OCI-LY3 (cell line): ENCODE results near the gene DGKK.

ENCODE experiments used
- H2AFZ ChIP-seq: fragments of 200-600, 300-600 bp; shearing (Covaris generic); 2 replicates; pipeline ENCODE4 v1.6.0; 2014; ENCODE audit warnings: antibody characterized with exemption, low read depth, low read length
- H3K27ac ChIP-seq: fragments of 200-600, 300-600 bp; sonication (generic); 2 replicates; pipeline ENCODE4 v1.5.1; 2014; ENCODE audit warnings: mild to moderate bottlenecking, low read length, moderate library complexity, mixed read lengths
- H3K27me3 ChIP-seq: fragments of 200-600, 300-600 bp; sonication (generic); 2 replicates; pipeline ENCODE4 v1.6.1; 2014; ENCODE audit warnings: low read depth, low read length, mixed read lengths
- H3K36me3 ChIP-seq: fragments of 200-600, 300-600 bp; sonication (generic); replicated peaks from 2 replicates; pipeline ENCODE3; 2014; ENCODE audit warnings: low read depth, low read length, mixed read lengths
- H3K4me1 ChIP-seq: fragments of 300-600, 200-600 bp; sonication (generic); 2 replicates; pipeline ENCODE4 v1.6.1; 2014; ENCODE audit warnings: low read length, mixed read lengths
- H3K4me2 ChIP-seq: fragments of 200-600, 300-600 bp; sonication (generic); 2 replicates; pipeline ENCODE4 v1.6.1; 2014; ENCODE audit warnings: low read length, mixed read lengths
- H3K4me3 ChIP-seq: fragments of 300-600, 200-600 bp; sonication (generic); 2 replicates; pipeline ENCODE4 v1.5.1; 2014; ENCODE audit warnings: antibody characterized with exemption, mild to moderate bottlenecking, low read length, moderate library complexity
- H3K79me2 ChIP-seq: fragments of 300-600, 200-600 bp; shearing (Covaris generic); 2 replicates; pipeline ENCODE4 v1.6.1; 2014; ENCODE audit warnings: mild to moderate bottlenecking, low read length, mixed read lengths
- H3K9ac ChIP-seq: fragments of 300-600, 200-600 bp; shearing (Covaris generic); 2 replicates; pipeline ENCODE4 v1.6.0; 2014; ENCODE audit warnings: mild to moderate bottlenecking, low read length, moderate library complexity
- H3K9me3 ChIP-seq: fragments of 200-600, 300-600 bp; shearing (Covaris generic); 2 replicates; pipeline ENCODE4 v1.6.1; 2014; ENCODE audit warnings: low read length, mixed read lengths; ENCODE audit not compliant: insufficient read depth
- H4K20me1 ChIP-seq: fragments of 200-600, 300-600 bp; sonication (generic); 2 replicates; pipeline ENCODE4 v1.6.1; 2016; ENCODE audit warnings: low read length, mixed read lengths; ENCODE audit not compliant: insufficient read depth
- EZH2phosphoT487 ChIP-seq: fragments of 200-600 bp; shearing (Covaris generic); IDR thresholded peaks from 2 replicates; pipeline ENCODE4 v1.6.1; 2018; ENCODE audit warnings: antibody characterized with exemption, mixed run types, low read depth
- TF ChIP-seq, protein P1 (sequence below): fragments of 200-600, 300-600 bp; sonication (generic); IDR thresholded peaks from 2 replicates; pipeline ENCODE4 v1.5.1; 2014; ENCODE audit warnings: antibody characterized with exemption, low read length, low read depth

DGKK gene

DNA sequence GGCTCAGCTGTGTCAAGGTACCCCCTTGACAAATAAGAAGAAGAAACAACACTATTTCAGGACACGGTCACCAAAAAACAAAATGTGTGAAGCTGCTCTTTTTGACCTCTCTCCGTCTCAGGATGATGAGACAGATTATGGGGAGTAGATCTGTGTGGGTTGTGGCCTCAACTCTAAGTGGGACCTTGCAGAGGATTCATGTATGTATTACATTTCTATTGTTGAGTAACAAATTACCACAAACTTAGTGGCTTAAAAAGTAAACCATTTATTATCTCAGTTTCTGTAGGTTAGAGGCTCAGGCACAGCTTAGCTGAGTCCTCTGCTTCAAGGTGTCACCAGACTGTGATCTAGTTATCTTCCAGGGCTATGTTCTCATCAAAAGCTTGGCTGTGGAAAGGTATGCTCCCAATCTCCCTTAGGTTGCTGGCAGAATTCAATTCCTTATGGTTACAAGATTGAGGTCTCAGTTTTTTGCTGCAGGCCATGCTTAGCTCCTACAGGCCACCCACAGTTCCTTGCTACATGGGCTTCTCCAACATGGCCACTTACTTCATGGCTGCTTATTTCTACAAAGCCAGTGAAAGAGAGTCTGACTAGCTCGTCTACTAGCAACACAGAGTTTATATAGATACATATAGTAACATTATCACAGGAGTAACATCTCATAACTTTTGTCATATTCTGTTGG, 28.1 kb downstream of the DGKK start:
- TF ChIP-seq, protein P1, sequence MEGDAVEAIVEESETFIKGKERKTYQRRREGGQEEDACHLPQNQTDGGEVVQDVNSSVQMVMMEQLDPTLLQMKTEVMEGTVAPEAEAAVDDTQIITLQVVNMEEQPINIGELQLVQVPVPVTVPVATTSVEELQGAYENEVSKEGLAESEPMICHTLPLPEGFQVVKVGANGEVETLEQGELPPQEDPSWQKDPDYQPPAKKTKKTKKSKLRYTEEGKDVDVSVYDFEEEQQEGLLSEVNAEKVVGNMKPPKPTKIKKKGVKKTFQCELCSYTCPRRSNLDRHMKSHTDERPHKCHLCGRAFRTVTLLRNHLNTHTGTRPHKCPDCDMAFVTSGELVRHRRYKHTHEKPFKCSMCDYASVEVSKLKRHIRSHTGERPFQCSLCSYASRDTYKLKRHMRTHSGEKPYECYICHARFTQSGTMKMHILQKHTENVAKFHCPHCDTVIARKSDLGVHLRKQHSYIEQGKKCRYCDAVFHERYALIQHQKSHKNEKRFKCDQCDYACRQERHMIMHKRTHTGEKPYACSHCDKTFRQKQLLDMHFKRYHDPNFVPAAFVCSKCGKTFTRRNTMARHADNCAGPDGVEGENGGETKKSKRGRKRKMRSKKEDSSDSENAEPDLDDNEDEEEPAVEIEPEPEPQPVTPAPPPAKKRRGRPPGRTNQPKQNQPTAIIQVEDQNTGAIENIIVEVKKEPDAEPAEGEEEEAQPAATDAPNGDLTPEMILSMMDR: no peak
- TF ChIP-seq EZH2phosphoT487: no peak
- Histone ChIP-seq H3K9me3 (no peaks in the 10 kb centered on the region), H3K27ac (no peak overlapping the region), H3K36me3 (no peaks in the 10 kb centered on the region), H3K4me1 (no peaks in the 10 kb centered on the region), H2AFZ (no peak overlapping the region), H3K79me2 (no peaks in the 10 kb centered on the region), H3K9ac (no peak overlapping the region), H4K20me1 (no peaks in the 10 kb centered on the region), H3K4me3 (no peak overlapping the region), H3K4me2 (no peak overlapping the region), H3K27me3 (no peaks in the 10 kb centered on the region)

DNA sequence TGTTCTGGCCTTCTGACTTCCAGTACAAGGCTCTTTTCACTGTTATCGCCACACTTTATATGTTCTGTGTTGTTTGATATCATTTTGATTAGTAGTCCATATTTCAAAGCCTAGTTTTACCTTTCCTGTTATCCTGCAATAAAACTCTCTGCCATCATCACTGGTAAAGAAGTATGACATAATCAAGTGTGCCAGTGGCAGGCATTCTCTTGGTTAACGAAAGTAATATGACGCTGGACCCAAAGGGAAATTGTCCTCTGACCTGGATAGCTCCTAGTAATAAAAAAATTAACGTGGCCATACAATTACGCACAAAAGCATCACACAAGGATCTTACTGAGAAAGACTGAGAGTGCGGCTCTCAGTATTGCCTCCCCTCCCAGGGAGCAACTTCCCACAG, 33.8 kb downstream of the DGKK start:
- no peaks in the 10 kb centered on the region for H3K27me3 ChIP-seq
- no peak overlapping the region for H2AFZ ChIP-seq
- no peak overlapping the region for H3K9ac ChIP-seq
- no peaks in the 10 kb centered on the region for H4K20me1 ChIP-seq
- H3K4me1 ChIP-seq: no peaks in the 10 kb centered on the region
- no peaks in the 10 kb centered on the region for H3K36me3 ChIP-seq
- TF ChIP-seq, protein P1: no peak
- no peak for TF ChIP-seq EZH2phosphoT487
- H3K4me3 ChIP-seq: no peak overlapping the region
- no peaks in the 10 kb centered on the region for H3K9me3 ChIP-seq
- no peaks in the 10 kb centered on the region for H3K79me2 ChIP-seq
- H3K4me2 ChIP-seq: no peak overlapping the region
- no peak overlapping the region for H3K27ac ChIP-seq

GRCh38 chrX:50432829-50433289, 37.8 kb downstream of the DGKK start:
- H4K20me1 ChIP-seq: no peaks in the 10 kb centered on the region
- H3K36me3 ChIP-seq: no peaks in the 10 kb centered on the region
- no peaks in the 10 kb centered on the region for H3K79me2 ChIP-seq
- H3K27me3 ChIP-seq: no peaks in the 10 kb centered on the region
- TF ChIP-seq, protein P1: no peak
- no peak for TF ChIP-seq EZH2phosphoT487
- no peak overlapping the region for H2AFZ ChIP-seq
- no peak overlapping the region for H3K27ac ChIP-seq
- H3K4me2 ChIP-seq: no peak overlapping the region
- H3K4me3 ChIP-seq: no peak overlapping the region
- no peaks in the 10 kb centered on the region for H3K9me3 ChIP-seq
- no peak overlapping the region for H3K9ac ChIP-seq
- no peaks in the 10 kb centered on the region for H3K4me1 ChIP-seq

- Histone ChIP-seq H3K4me3 (no peak overlapping the region), H4K20me1 (no peaks in the 10 kb centered on the region), H2AFZ (no peak overlapping the region), H3K36me3 (no peaks in the 10 kb centered on the region), H3K27me3 (no peaks in the 10 kb centered on the region), H3K27ac (no peak overlapping the region), H3K4me1 (no peaks in the 10 kb centered on the region), H3K4me2 (no peak overlapping the region), H3K79me2 (no peaks in the 10 kb centered on the region), H3K9ac (no peak overlapping the region), H3K9me3 (no peaks in the 10 kb centered on the region)
- TF ChIP-seq, protein P1: no peak
- TF ChIP-seq EZH2phosphoT487: no peak
These were observed 39.0 kb downstream of the DGKK start for GRCh38 chrX:50431623-50432022.
